HUDEP-2 (cell line): Measurements from ENCODE around the gene PPP2R5C.
A peak's percentile ranks its signal among the peaks of the same experiment; 100 is the strongest.
"Not testable (repeated sequence)": the region's sequence is repeated elsewhere in the genome, so short reads cannot be mapped to it uniquely, and the experiment has no call there.

Source experiments
- DNase-seq, 76 experiments: peaks; one replicate each; lab custom pipeline; 2025; ENCODE audit not compliant: unreplicated experiment in 76 of 76; lab: John Stamatoyannopoulos, UW

PPP2R5C gene

GRCh38 chr14:101774814-101775213 lies 13.3 kb downstream of the PPP2R5C start:
- no peak for DNase-seq

DNA sequence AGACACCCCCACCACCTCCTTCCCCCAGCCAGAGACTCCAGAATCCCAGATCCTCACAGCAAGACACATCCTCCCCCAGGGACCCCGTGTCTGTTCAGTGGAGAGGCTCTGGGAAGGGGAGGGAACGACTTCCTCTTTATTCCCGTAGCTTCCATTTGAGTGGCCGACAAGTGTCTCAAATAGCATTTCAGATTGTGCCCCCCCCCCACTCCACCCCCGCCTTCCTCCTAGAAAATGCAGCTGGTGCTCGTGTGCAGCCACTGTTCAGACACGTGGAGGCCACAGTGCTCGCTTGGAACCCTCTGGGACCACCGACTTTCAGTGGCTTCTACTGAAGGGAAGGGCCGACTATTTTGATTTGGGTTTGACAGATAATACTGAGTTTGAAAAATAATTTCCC lies 14.3 kb downstream of the PPP2R5C start:
- no peak for DNase-seq

GRCh38 chr14:101776344-101776743 lies 14.8 kb downstream of the PPP2R5C start:
- DNase-seq, result no peak

GRCh38 chr14:101780390-101780789 lies 18.9 kb downstream of the PPP2R5C start:
- DNase-seq, result no peak

GRCh38 chr14:101780887-101781239 lies 19.4 kb downstream of the PPP2R5C start:
- no peak for DNase-seq

GRCh38 chr14:101781240-101782061 lies 19.9 kb downstream of the PPP2R5C start:
- DNase-seq, result no peak

GRCh38 chr14:101783260-101784016 lies 21.9 kb downstream of the PPP2R5C start:
- no peak for DNase-seq

DNA sequence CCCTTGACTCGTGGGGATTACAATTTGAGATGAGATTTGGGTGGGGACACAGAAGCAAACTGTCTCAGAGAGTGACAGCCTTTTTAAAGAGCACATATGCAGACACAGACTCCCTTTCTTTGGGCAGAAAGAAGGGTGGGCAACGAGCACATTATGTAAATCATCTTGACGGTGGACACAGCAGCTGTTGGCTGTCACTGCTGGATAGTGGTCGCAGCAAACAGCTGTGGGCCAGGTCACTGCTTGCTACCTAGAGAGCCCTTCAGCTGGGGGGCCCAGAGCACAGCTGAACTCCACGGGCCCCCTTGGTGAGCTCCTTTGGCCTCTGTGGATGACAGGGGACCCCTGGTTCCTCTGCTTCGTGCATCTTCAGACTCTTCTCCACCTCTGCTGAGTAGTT lies 23.1 kb downstream of the PPP2R5C start:
- DNase-seq, result no peak

GRCh38 chr14:101788016-101788635 lies 26.6 kb downstream of the PPP2R5C start:
- DNase-seq, result peak in 1 of 76 experiments; percentile 12

DNA sequence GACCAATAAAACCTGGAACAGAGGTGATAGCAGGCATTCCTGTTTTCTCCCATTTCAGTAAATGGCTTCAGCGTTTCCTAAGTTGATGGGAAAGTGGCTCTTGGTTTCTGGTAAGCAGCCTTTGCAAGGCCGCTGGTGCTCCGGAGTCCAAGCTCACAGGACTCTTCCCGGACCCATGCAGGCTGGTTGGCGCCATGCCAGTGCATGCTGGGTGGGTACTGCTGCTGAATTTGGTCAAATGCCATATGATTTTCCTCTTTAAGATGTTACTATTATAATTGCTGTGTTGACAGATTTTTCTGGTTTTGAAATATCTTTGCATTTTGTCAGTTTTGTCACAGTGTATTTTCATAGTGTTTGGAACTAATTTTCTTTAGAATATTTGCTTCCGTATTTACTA lies 27.7 kb downstream of the PPP2R5C start:
- peak in 1 of 76 experiments; percentile 9 for DNase-seq

DNA sequence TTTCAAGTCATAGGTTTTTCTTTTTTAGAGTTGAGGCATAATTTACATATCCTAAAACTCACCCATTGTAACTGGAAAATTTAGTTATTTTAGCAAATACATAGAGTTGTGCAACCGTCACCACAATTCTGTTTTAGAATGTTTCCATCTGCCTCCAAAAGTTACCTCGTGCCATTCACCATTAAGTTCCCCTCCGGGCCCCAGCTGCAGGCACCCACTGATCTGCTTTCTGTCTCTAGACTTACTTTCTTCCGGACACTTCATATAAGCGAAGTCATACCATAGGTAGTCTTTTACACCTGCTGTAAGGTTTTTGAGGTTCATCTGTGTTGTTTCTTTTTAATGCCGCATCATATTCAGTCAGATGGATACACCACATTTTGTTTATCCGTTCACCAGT lies 28.7 kb downstream of the PPP2R5C start:
- no peak for DNase-seq

DNA sequence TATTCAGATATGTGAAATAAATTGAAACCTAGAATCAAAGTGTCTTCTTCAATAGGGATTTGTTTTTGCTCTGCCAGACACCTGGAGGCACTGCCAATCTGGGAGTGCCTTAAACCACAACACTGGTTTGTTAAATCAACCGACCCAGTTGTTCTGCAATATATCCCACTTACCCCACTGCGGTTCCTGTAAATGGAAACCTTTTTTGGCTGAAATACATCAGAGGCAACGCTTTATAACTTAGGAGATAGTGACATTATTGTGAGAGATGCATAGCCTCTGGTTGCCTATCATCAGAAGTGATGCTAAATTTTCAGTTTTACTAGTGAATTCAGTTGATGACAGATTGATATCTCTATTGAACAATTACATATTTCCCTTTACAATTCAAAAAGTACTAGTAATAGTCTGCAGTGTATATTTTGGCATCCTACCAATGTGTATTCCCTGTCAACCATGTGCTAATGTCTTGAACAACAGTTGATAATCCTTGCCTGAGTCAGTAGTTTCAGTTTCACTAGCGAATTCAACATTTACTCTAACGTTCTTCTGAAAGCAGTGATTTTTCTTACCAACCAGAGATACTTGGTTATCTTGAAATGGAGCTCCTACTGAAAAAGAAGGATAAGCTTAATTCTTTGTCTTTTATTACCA lies 30.5 kb downstream of the PPP2R5C start:
- DNase-seq, result no peak

- no peak for DNase-seq
These were observed 34.5 kb downstream of the PPP2R5C start for GRCh38 chr14:101796016-101796415.

- DNase-seq, result no peak
These were observed 35.0 kb downstream of the PPP2R5C start for GRCh38 chr14:101796479-101796878.

- DNase-seq, result no peak
These were observed 36.3 kb downstream of the PPP2R5C start for GRCh38 chr14:101797856-101798255.

GRCh38 chr14:101804373-101804772 lies 42.9 kb downstream of the PPP2R5C start:
- DNase-seq, result not testable (repeated sequence)

DNA sequence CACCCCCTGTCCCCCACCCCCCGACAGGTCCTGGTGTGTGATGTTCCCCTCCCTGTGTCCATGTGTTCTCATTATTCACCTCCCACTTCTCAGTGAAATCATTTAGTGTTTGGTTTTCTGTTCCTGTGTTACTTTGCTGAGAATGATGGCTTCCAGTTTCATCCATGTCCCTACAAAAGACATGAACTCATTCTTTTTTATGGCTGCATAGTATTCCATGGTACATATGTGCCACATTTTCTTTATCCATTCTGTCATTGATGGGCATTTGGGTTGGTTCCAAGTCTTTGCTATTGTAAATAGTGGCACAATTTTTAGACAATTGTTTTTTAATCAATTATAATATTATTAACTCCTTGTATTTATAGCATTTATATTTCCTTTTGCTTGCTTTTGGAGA lies 44.7 kb downstream of the PPP2R5C start:
- DNase-seq, result not testable (repeated sequence)

DNA sequence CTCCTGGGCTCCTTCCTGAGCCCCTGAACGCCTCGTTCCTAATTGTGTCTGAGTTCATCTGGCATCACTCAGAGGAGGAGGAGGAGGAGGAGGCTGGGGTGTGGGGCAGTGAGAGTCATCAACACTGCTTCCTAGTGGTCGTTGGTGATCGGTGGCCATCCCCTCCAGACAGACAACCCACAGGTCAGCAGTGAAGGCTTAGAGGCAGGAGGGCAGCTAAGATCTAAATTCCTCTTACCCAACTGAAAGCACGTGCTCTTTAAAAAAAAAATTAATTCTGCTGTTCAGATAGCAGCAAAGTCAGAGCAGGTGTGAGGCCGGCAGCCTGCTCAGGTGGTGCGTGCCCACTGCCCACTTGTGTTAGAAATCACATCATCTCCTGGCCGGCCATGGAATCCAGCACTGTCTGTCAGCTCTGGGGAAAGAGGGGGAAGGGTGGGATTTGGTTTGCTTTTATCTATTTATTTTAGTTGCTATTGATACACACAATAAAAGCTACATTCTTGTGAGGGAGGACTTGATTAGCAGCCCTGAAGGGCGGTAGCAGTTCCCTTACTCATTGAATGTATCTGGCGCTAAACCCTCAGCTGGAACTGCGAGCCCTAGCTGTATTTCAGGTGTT lies 46.6 kb downstream of the PPP2R5C start:
- DNase-seq, result peak in 8 of 76 experiments; percentile 2 to 19 (median 8)

GRCh38 chr14:101808894-101809670 lies 47.6 kb downstream of the PPP2R5C start:
- no peak for DNase-seq
